ENCODE measurements around the gene CUX1.
"Not testable (repeated sequence)": the region's sequence is repeated elsewhere in the genome, so short reads cannot be mapped to it uniquely, and the experiment has no call there.

CUX1 gene

GRCh38 chr7:101919363-101920115, 102.1 kb downstream of the CUX1 start:
- DNase-seq = no peak

- DNase-seq = no peak
Measured at GRCh38 chr7:101921061-101921460, 103.6 kb downstream of the CUX1 start.

GRCh38 chr7:101921546-101922489, 104.4 kb downstream of the CUX1 start:
- DNase-seq = not testable (repeated sequence)

- no peak for DNase-seq
Measured at GRCh38 chr7:101922631-101923601, 105.5 kb downstream of the CUX1 start.

- DNase-seq = no peak
Measured at GRCh38 chr7:101923602-101923985, 106.2 kb downstream of the CUX1 start.

GRCh38 chr7:101924171-101924570, 106.7 kb downstream of the CUX1 start:
- DNase-seq = no peak

- no peak for DNase-seq
Measured at GRCh38 chr7:101926265-101926664, 108.8 kb downstream of the CUX1 start.

- DNase-seq = no peak
Measured at GRCh38 chr7:101927389-101927788, 110.0 kb downstream of the CUX1 start.

GRCh38 chr7:101927802-101928201, 110.4 kb downstream of the CUX1 start:
- no peak for DNase-seq

GRCh38 chr7:101929256-101929655, 111.8 kb downstream of the CUX1 start:
- no peak for DNase-seq

GRCh38 chr7:101929911-101930310, 112.5 kb downstream of the CUX1 start:
- not testable (repeated sequence) for DNase-seq

- no peak for DNase-seq
Measured at GRCh38 chr7:101932083-101932482, 114.7 kb downstream of the CUX1 start.

- no peak for DNase-seq
Measured at GRCh38 chr7:101933028-101933427, 115.6 kb downstream of the CUX1 start.

GRCh38 chr7:101933688-101934121, 116.3 kb downstream of the CUX1 start:
- DNase-seq = no peak

GRCh38 chr7:101934618-101935017, 117.2 kb downstream of the CUX1 start:
- DNase-seq = no peak

GRCh38 chr7:101935521-101936141, 118.2 kb downstream of the CUX1 start:
- no peak for DNase-seq

GRCh38 chr7:101936223-101936610, 118.8 kb downstream of the CUX1 start:
- DNase-seq = no peak

- DNase-seq = no peak
Measured at GRCh38 chr7:101936611-101937231, 119.3 kb downstream of the CUX1 start.

- DNase-seq = no peak
Measured at GRCh38 chr7:101937717-101938514, 120.5 kb downstream of the CUX1 start.

- no peak for DNase-seq
Measured at GRCh38 chr7:101939136-101939695, 121.8 kb downstream of the CUX1 start.

GRCh38 chr7:101940151-101940550, 122.7 kb downstream of the CUX1 start:
- DNase-seq = no peak
